ENCODE data around the gene TXLNB. TPM values are rescaled to one million over a fixed set of nuclear protein-coding genes. Genes with fewer than 3 reads are reported as not detected.

TXLNB gene
- total and polyA plus RNA-seq, 4 donors = 0.15 to 0.23 (median 0.17) TPM; not detected in 1

DNA sequence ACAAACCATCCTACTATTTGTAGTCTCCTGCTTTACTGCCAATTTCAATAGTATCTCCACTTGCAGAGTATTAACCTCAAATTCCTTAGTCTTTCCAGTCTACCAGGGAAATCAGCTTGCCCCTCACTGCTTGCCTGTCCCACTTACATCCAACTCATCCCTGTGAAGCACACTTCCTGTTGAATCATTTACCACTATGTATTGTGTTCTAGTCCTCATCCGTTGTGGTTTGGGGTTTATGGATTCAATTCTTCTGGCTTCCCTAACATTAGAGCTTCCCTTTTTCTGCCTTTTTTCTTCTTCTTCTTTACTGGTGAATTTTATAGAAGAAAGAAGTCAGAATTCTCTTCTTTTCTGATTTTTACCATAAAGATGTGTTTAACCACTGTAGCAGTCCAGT, 5.1 kb upstream of the TXLNB start (continued):
- TF ChIP-seq FOXA1 (IDR thresholded peaks at IDR 0.05) (no peak), HNF4A (conservative IDR thresholded peaks at IDR 0.05) (no peak), SP1 (IDR thresholded peaks at IDR 0.05) (no peak), ATF3 (IDR thresholded peaks at IDR 0.05) (no peak), TAF1 (conservative IDR thresholded peaks at IDR 0.05) (no peak), EGR1 (IDR thresholded peaks at IDR 0.05; ENCODE audit: low read depth in 2 of 2) (no peak)

DNA sequence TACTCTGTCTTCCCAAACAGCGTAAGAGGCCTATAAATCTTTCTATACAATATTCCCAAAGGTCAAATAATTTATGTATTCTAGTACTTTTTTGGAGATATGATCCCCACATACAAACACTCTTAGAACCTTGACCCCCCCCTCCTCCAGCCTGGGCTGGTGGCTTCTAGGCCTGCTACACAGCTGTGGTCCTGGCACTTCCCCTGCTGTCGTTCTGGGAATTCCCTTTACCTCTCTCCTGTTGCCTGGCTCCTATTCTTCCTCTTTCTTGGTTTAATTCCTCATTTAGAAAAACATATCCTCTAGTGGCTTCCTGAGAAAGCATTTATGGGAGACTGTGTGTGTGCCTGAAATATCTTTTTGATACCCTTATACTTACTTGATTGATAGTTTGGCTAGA, 4.1 kb upstream of the TXLNB start:
- H3K4me1 ChIP-seq (ENCODE audit: control insufficient read depth in 4 of 4, insufficient read depth in 4 of 4, low read length in 3 of 4) = no peaks in the 10 kb centered on the region
- TF ChIP-seq NR2F2 (IDR thresholded peaks at IDR 0.05) (no peak), RXRA (IDR thresholded peaks at IDR 0.05) (no peak), ATF3 (IDR thresholded peaks at IDR 0.05) (no peak), SP1 (IDR thresholded peaks at IDR 0.05) (no peak), MAX (IDR thresholded peaks at IDR 0.05) (no peak), HNF4G (IDR thresholded peaks at IDR 0.05) (no peak), TAF1 (conservative IDR thresholded peaks at IDR 0.05) (no peak), JUND (IDR thresholded peaks at IDR 0.05) (no peak), EGR1 (IDR thresholded peaks at IDR 0.05; ENCODE audit: low read depth in 2 of 2) (no peak), FOXA2 (IDR thresholded peaks at IDR 0.05) (no peak), RAD21 (IDR thresholded peaks at IDR 0.05) (no peak), GABPA (IDR thresholded peaks at IDR 0.05 in 1 of 2, conservative IDR thresholded peaks at IDR 0.05 in 1 of 2) (no peak), YY1 (IDR thresholded peaks at IDR 0.05) (no peak), HNF4A (conservative IDR thresholded peaks at IDR 0.05) (no peak), FOXA1 (IDR thresholded peaks at IDR 0.05) (no peak), CTCF (IDR thresholded peaks at IDR 0.05; ENCODE audit: low read depth, low read length, missing input control) (no peak)
- TF ChIP-seq, protein P1, sequence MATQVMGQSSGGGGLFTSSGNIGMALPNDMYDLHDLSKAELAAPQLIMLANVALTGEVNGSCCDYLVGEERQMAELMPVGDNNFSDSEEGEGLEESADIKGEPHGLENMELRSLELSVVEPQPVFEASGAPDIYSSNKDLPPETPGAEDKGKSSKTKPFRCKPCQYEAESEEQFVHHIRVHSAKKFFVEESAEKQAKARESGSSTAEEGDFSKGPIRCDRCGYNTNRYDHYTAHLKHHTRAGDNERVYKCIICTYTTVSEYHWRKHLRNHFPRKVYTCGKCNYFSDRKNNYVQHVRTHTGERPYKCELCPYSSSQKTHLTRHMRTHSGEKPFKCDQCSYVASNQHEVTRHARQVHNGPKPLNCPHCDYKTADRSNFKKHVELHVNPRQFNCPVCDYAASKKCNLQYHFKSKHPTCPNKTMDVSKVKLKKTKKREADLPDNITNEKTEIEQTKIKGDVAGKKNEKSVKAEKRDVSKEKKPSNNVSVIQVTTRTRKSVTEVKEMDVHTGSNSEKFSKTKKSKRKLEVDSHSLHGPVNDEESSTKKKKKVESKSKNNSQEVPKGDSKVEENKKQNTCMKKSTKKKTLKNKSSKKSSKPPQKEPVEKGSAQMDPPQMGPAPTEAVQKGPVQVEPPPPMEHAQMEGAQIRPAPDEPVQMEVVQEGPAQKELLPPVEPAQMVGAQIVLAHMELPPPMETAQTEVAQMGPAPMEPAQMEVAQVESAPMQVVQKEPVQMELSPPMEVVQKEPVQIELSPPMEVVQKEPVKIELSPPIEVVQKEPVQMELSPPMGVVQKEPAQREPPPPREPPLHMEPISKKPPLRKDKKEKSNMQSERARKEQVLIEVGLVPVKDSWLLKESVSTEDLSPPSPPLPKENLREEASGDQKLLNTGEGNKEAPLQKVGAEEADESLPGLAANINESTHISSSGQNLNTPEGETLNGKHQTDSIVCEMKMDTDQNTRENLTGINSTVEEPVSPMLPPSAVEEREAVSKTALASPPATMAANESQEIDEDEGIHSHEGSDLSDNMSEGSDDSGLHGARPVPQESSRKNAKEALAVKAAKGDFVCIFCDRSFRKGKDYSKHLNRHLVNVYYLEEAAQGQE (IDR thresholded peaks at IDR 0.05) = no peak
- TF ChIP-seq, protein P2, sequence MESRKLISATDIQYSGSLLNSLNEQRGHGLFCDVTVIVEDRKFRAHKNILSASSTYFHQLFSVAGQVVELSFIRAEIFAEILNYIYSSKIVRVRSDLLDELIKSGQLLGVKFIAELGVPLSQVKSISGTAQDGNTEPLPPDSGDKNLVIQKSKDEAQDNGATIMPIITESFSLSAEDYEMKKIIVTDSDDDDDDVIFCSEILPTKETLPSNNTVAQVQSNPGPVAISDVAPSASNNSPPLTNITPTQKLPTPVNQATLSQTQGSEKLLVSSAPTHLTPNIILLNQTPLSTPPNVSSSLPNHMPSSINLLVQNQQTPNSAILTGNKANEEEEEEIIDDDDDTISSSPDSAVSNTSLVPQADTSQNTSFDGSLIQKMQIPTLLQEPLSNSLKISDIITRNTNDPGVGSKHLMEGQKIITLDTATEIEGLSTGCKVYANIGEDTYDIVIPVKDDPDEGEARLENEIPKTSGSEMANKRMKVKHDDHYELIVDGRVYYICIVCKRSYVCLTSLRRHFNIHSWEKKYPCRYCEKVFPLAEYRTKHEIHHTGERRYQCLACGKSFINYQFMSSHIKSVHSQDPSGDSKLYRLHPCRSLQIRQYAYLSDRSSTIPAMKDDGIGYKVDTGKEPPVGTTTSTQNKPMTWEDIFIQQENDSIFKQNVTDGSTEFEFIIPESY (IDR thresholded peaks at IDR 0.05) = no peak
- DNase-seq (ENCODE audit: low spot score) = no peak
- H3K27me3 ChIP-seq (ENCODE audit: control insufficient read depth in 4 of 4, insufficient read depth in 4 of 4, low read length in 3 of 4) = no peaks in the 10 kb centered on the region
- H3K9me3 ChIP-seq (ENCODE audit: control insufficient read depth in 4 of 4, low read length in 3 of 4) = no peaks in the 10 kb centered on the region
- H3K27ac ChIP-seq (ENCODE audit: low read depth in 1 of 2, low read length in 2 of 2) = no peak overlapping the region
- no peaks in the 10 kb centered on the region for H3K36me3 ChIP-seq (ENCODE audit: control insufficient read depth in 4 of 4, insufficient read depth in 3 of 4, low read depth in 1 of 4, low read length in 3 of 4)
- no peak overlapping the region for H3K4me3 ChIP-seq (ENCODE audit: low read depth in 1 of 3, low read length in 3 of 3)
- no peak overlapping the region for H3K9ac ChIP-seq (ENCODE audit: low read depth in 1 of 2, low read length in 2 of 2)
- 79% methylated on average over 2 of the region's 2 CpGs for WGBS

Measured in liver (tissue), 9 donors.